RWPE2 (cell line): ENCODE measurements around the gene MFSD2A.
"Not testable (repeated sequence)": the region's sequence is repeated elsewhere in the genome, so short reads cannot be mapped to it uniquely, and the experiment has no call there.

ENCODE experiments used
- ATAC-seq: fragments of 200-7000 bp; cut with Tn5 transposase; 3 replicates; pipeline ENCODE4 v1.9.1; 2021; ENCODE audit warnings: low read depth
- DNase-seq: peaks from one replicate; pipeline ENCODE4 v3.0.0-alpha.2; 2020; ENCODE audit warnings: low spot score
- H3K27ac ChIP-seq: fragments of 450-650 bp; 2 replicates; pipeline ENCODE4 v1.5.1; 2017; ENCODE audit warnings: mild to moderate bottlenecking; ENCODE audit not compliant: poor library complexity, severe bottlenecking
- H3K27me3 ChIP-seq: fragments of 250-450 bp; sonication (Bioruptor Pico); 2 replicates; pipeline ENCODE4 v1.5.1; 2021; ENCODE audit warnings: mild to moderate bottlenecking, moderate library complexity; ENCODE audit not compliant: insufficient read depth, poor library complexity, severe bottlenecking
- H3K36me3 ChIP-seq: fragments of 250-450 bp; sonication (Bioruptor Pico); 2 replicates; pipeline ENCODE4 v1.5.1; 2020; ENCODE audit warnings: low read depth, mild to moderate bottlenecking, moderate library complexity
- H3K4me1 ChIP-seq: fragments of 250-450 bp; sonication (Bioruptor Pico); 2 replicates; pipeline ENCODE4 v1.5.1; 2021; ENCODE audit warnings: mild to moderate bottlenecking, moderate library complexity; ENCODE audit not compliant: insufficient read depth, poor library complexity, severe bottlenecking
- H3K4me3 ChIP-seq: fragments of 250-450 bp; sonication (Bioruptor Pico); 2 replicates; pipeline ENCODE4 v1.5.1; 2021; ENCODE audit warnings: mild to moderate bottlenecking, moderate library complexity; ENCODE audit not compliant: severe bottlenecking
- H3K9me3 ChIP-seq: fragments of 250-450 bp; sonication (Bioruptor Pico); 2 replicates; pipeline ENCODE4 v1.5.1; 2021; ENCODE audit warnings: mild to moderate bottlenecking, moderate library complexity; ENCODE audit not compliant: severe bottlenecking
- TF ChIP-seq, protein P1 (sequence below): fragments of 450-650 bp; IDR thresholded peaks from one replicate; pipeline ENCODE4 v1.5.1; 2017; ENCODE audit warnings: mild to moderate bottlenecking, moderate library complexity; ENCODE audit not compliant: poor library complexity, severe bottlenecking

The MFSD2A gene

DNA sequence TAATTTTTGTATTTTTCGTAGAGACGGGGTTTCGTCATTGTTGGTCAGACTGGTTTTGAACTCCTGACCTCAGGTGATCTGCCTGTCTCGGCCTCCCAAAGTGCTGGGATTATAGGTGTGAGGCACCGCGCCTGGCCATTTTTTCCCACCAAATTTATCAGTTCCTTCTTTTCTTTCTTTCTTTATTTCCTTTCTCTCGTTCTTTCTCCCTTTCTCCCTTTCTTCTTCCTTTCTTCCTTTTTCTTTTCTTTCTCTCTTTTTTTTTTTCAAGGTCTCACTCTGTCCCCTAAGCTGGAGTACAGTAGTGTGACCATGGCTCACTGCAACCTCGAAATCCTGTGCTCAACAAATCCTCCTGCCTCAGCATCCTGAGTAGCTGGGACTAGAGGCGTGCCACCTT, 26.4 kb downstream of the MFSD2A start:
- H3K27me3 ChIP-seq = no peaks in the 10 kb centered on the region
- TF ChIP-seq, protein P1, sequence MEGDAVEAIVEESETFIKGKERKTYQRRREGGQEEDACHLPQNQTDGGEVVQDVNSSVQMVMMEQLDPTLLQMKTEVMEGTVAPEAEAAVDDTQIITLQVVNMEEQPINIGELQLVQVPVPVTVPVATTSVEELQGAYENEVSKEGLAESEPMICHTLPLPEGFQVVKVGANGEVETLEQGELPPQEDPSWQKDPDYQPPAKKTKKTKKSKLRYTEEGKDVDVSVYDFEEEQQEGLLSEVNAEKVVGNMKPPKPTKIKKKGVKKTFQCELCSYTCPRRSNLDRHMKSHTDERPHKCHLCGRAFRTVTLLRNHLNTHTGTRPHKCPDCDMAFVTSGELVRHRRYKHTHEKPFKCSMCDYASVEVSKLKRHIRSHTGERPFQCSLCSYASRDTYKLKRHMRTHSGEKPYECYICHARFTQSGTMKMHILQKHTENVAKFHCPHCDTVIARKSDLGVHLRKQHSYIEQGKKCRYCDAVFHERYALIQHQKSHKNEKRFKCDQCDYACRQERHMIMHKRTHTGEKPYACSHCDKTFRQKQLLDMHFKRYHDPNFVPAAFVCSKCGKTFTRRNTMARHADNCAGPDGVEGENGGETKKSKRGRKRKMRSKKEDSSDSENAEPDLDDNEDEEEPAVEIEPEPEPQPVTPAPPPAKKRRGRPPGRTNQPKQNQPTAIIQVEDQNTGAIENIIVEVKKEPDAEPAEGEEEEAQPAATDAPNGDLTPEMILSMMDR = no peak
- H3K36me3 ChIP-seq = no peaks in the 10 kb centered on the region
- H3K4me1 ChIP-seq = peaks cover 27% of the 10 kb centered on the region
- no peak for ATAC-seq
- no peak for DNase-seq
- no peak overlapping the region for H3K4me3 ChIP-seq
- H3K9me3 ChIP-seq = no peaks in the 10 kb centered on the region
- peak overlapping the region; percentile 68 for H3K27ac ChIP-seq

DNA sequence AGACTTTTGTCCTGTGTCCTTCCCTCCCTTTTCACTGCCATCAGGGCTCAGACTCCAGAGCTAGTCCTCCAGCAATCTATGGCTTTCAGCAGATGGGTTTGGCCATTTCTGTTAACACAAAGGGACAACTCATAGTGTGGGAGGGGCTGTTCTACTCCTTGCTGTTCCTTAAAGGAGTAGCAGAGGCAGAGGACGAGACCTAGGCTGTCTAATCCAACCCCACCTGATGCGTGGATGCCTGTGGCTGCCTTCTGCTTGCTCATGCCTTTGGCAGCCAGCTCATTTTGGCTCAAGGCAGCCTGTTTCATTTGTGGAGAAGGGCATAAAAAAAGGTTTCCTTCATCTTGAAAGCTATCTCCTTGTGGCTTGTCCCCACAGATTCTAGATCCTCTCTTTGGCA, 27.0 kb downstream of the MFSD2A start:
- H3K27me3 ChIP-seq = no peaks in the 10 kb centered on the region
- DNase-seq (peak; percentile 87), ATAC-seq (peak; percentile 99)
- H3K27ac ChIP-seq = peak overlapping the region; percentile 68
- H3K9me3 ChIP-seq = no peaks in the 10 kb centered on the region
- peaks cover 21% of the 10 kb centered on the region for H3K4me1 ChIP-seq
- H3K4me3 ChIP-seq = no peak overlapping the region
- TF ChIP-seq, protein P1 = no peak
- H3K36me3 ChIP-seq = no peaks in the 10 kb centered on the region

DNA sequence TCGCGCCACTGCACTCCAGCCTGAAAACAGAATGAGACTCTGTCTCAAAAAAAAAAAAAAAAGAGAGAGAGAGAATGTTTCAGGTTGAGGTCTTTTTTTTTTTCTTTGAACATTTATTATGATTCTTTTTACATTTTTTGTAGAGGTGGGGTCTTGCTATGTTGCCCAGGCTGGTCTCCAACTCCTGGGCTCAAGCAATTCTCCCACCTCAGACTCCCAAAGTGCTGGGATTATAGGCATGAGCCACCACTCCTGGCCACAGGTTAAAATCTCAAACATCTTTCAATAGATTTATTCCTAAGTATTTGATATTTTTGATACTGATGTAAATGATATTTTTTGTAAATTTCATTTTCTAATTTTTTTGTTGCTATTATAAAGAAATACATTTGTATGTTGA, 29.5 kb downstream of the MFSD2A start:
- H3K4me3 ChIP-seq, DNase-seq, ATAC-seq, H3K27me3 ChIP-seq, H3K27ac ChIP-seq, H3K36me3 ChIP-seq, H3K9me3 ChIP-seq: not testable (repeated sequence)
- H3K4me1 ChIP-seq = peaks cover 24% of the 10 kb centered on the region

DNA sequence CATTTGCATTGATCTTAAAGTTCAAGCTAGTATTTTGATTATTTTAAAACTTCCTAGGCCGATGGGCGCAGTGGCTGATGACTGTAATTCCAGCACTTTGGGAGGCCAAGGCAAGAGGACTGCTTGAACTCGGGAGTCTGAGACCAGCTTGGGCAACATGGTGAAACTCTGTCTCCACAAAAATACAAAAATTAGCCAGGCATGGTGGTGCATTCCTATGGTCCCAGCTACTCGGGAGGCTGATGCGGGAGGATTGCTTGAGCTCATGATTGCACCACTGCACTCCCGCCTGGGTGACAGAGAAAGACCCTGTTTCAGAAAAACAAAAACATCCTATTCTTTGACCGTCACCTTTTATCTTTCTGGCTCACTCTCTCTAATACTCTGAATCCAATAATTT, 30.0 kb downstream of the MFSD2A start:
- Histone ChIP-seq H3K27me3 (no peaks in the 10 kb centered on the region), H3K36me3 (no peaks in the 10 kb centered on the region), H3K9me3 (no peaks in the 10 kb centered on the region), H3K27ac (no peak overlapping the region), H3K4me3 (no peak overlapping the region), H3K4me1 (peaks cover 26% of the 10 kb centered on the region)
- ATAC-seq (no peak), DNase-seq (no peak)
- TF ChIP-seq, protein P1 = no peak

DNA sequence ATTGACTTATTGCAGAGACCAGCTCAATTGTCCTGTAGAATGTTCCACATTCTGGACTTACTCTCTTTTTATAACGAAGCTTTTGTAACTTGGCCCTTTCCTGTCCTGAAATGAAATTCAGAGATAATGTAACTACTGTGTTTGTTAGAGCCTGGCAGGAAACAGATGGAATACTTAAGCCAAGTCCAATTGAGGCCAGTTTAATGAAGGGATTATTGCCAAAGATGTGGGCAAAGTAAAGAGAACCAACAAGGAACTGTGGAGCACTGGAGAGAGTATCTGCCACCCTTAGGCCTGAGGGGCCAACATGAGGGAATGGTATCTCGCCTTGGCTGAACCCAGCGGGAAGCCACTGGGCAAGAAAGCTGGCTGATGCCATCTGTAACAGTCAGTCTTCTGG, 32.9 kb downstream of the MFSD2A start:
- Histone ChIP-seq H3K27me3 (no peaks in the 10 kb centered on the region), H3K27ac (peak overlapping the region; percentile 53), H3K4me3 (no peak overlapping the region), H3K36me3 (no peaks in the 10 kb centered on the region), H3K4me1 (peaks cover 21% of the 10 kb centered on the region), H3K9me3 (no peaks in the 10 kb centered on the region)
- DNase-seq (no peak), ATAC-seq (no peak)
- TF ChIP-seq, protein P1 = no peak
